ENCODE data around the gene BCO2.

GRCh38 chr11:112179601-112180000 lies 4.3 kb downstream of the BCO2 start:
- no peak for TF ChIP-seq CTCF (IDR thresholded peaks at IDR 0.05)
- no peak for TF ChIP-seq POLR2A (IDR thresholded peaks at IDR 0.05)
- TF ChIP-seq EP300 (IDR thresholded peaks at IDR 0.05): peak in 1 of 2 donors; percentile 29
